ENCODE results near the gene SH2D3C.

SH2D3C gene

GRCh38 chr9:127715470-127716337, 62.8 kb downstream of the SH2D3C start, which contains the start of the genes PTRH1 and TTC16:
Gene PTRH1 (minus strand): TSS chr9:127715663. CDS start chr9:127715639, 24 bp downstream.
Gene TTC16 (plus strand): TSS chr9:127716079. CDS start chr9:127716146, 67 bp downstream.
- DNase-seq: peak; percentile 98

GRCh38 chr9:127714951-127715469, 63.5 kb downstream of the SH2D3C start:
- DNase-seq: no peak

- no peak for DNase-seq
These were observed 64.3 kb downstream of the SH2D3C start for GRCh38 chr9:127714020-127714750.

GRCh38 chr9:127712867-127713266, 65.6 kb downstream of the SH2D3C start:
- no peak for DNase-seq

GRCh38 chr9:127712371-127712770, 66.1 kb downstream of the SH2D3C start:
- DNase-seq: no peak

GRCh38 chr9:127711831-127712274, 66.6 kb downstream of the SH2D3C start:
- DNase-seq: no peak

GRCh38 chr9:127711226-127711701, 67.2 kb downstream of the SH2D3C start:
- peak; percentile 47 for DNase-seq

- no peak for DNase-seq
These were observed 68.2 kb downstream of the SH2D3C start for GRCh38 chr9:127710204-127710783.

- DNase-seq: no peak
These were observed 69.4 kb downstream of the SH2D3C start for GRCh38 chr9:127708952-127709587.

GRCh38 chr9:127707766-127708165, 70.7 kb downstream of the SH2D3C start:
- DNase-seq: no peak

- peak; percentile 43 for DNase-seq
These were observed 71.6 kb downstream of the SH2D3C start, which contains the start of gene CFAP157 for GRCh38 chr9:127706836-127707241. Gene CFAP157 (plus strand): TSS chr9:127706988. CDS start chr9:127707032, 44 bp downstream.

GRCh38 chr9:127705577-127706379, 72.7 kb downstream of the SH2D3C start:
- peak; percentile 48 for DNase-seq

- no peak for DNase-seq
These were observed 75.0 kb downstream of the SH2D3C start for GRCh38 chr9:127703289-127703946.

- no peak for DNase-seq
These were observed 77.7 kb downstream of the SH2D3C start for GRCh38 chr9:127700594-127701255.

GRCh38 chr9:127700140-127700539, 78.3 kb downstream of the SH2D3C start:
- DNase-seq: no peak

- DNase-seq: peak; percentile 97
These were observed 79.3 kb downstream of the SH2D3C start for GRCh38 chr9:127698985-127699670.

- no peak for DNase-seq
These were observed 80.1 kb downstream of the SH2D3C start for GRCh38 chr9:127698386-127698785.

- no peak for DNase-seq
These were observed 80.9 kb downstream of the SH2D3C start for GRCh38 chr9:127697575-127697974.

GRCh38 chr9:127694890-127695720, 83.4 kb downstream of the SH2D3C start:
- DNase-seq: peak; percentile 58

All from eye (tissue), 1 donor.